ENCODE measurements around the gene LIPG.
A peak's percentile ranks its signal among the peaks of the same experiment; 100 is the strongest.
"Not testable (repeated sequence)": the region's sequence is repeated elsewhere in the genome, so short reads cannot be mapped to it uniquely, and the experiment has no call there.

The LIPG gene

DNA sequence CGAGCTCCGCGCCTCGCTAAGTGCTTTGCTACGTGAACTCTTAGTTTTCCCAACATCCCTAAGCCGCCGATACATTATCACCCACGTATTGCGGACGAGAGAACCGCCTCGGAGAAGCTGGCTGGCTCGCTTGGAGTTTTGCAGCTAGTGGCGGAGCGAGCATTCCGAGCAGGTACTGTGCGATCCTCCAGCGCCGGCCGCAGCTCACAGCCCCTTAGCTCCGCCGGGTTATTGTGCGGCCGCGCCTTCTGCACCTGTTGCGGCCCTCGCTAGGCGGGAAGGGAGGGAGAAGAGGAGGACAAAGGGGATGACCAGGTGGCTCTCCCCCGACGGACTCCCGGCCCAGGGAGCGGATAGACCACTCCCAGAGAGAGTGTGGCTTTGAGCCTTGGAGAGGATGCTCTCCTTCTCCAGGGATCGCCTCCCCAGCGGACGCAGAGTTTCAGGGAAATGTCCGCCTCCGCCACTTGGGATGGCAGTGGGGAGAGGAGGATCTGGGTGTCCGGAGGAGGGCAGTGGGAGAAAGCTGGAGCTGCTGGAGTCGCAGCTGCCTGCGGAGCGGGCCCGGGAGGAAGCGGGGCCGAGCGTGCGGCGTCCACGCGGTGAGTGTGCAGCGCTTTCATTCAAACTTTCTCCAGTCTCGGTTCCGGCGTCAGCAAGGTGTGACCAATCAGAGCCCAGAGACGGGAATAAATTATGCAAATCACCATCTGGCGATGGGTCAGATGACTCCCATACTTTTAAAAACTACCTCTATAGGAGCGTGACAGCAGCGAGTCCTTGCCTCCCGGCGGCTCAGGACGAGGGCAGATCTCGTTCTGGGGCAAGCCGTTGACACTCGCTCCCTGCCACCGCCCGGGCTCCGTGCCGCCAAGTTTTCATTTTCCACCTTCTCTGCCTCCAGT, at the start of gene LIPG:
TSS of gene LIPG (plus strand) at position 769 of the 905 bp plus-strand sequence. CDS start 252 bp downstream, outside the sequence.
- DNase-seq (peak; percentile 52), ATAC-seq (peak; percentile 71)

- not testable (repeated sequence) for ATAC-seq, DNase-seq
Measured at GRCh38 chr18:49512876-49513275, 49.0 kb upstream of the LIPG start.

GRCh38 chr18:49514577-49514976, 47.3 kb upstream of the LIPG start:
- no peak for DNase-seq
- ATAC-seq = no peak

DNA sequence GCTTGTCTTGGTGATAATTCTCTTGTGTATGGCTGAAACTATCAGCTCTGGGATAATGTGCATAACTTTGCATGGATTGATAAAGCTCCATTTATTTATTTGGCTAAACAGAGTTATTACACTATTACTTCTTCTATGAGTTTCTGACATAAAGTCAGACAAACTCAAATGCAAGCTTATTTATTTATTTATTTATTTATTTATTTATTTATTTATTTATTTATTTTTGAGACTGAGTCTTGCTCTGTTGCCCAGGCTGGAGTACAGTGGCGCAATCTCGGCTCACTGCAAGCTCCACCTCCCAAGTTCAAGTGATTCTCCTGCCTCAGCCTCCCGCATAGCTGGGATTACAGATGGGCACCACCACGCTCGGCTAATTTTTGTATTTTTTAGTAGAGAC, 46.9 kb upstream of the LIPG start:
- DNase-seq, ATAC-seq: not testable (repeated sequence)

- no peak for DNase-seq
Measured at GRCh38 chr18:49515516-49515915, 46.3 kb upstream of the LIPG start.

DNA sequence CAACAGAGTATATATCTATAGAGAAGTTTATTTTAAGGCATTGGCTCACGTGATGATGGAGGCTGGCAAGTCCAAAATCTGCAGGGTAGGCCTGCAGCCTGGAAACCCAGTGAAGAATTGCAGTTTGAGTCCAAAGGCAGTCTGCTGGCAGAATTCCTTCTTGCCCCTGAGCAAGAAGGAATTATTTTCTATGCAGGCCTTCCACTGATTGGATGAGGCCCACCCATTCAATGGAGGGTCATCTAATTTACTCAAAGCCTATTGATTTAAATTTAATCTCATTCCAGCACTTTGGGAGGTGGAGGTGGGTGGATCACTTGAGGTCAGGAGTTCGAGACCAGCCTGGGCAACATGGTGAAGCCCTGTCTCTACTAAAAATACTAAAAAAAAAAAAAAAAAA, 44.4 kb upstream of the LIPG start:
- DNase-seq = no peak
- ATAC-seq = no peak

More at GRCh38 chr18:49515516-49515915, 46.3 kb upstream of the LIPG start:
- ATAC-seq = no peak

DNA sequence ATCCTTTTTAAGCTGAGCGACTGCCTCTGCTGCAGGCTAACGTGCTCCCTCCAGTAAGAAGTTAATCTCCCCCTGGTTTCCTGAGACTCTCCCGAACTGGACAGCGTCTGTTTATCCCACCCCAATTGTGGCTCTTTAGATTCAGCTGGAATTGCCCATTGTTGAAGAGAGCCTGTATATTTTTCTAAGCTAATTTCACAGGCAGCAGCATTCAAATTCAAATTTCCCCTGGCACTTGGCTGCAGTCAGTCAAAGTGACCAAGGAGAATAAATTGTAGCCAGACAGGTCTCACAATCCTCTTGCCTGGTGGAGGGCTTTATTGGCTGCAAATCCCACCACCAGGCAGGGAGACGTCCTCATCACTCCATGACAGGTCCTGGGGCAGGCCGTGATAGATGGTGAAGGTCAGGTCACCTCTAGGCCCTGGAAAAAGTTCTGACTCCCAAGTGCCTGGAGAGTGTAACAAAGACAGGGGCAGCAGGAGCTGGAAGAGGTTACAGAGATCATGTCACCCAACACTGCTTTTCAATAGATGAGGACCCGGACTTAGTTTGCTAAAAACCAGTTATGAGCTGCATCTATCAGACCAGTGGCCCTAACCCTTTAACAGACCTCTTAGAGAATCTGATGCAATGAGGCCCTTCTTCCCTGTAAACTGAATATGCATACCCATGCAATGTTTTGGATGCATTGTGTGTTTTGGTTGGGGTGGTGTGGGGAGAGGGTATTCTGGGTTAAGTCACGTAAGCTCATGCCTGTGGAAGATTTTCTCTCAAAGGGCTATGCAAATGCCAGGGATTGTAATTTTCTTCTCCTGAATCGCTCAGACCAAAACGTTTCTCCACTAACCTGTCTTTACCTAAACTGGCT, 42.5 kb upstream of the LIPG start:
- ATAC-seq (no peak), DNase-seq (no peak)

- no peak for DNase-seq
Measured at GRCh38 chr18:49520661-49521145, 41.2 kb upstream of the LIPG start.

DNA sequence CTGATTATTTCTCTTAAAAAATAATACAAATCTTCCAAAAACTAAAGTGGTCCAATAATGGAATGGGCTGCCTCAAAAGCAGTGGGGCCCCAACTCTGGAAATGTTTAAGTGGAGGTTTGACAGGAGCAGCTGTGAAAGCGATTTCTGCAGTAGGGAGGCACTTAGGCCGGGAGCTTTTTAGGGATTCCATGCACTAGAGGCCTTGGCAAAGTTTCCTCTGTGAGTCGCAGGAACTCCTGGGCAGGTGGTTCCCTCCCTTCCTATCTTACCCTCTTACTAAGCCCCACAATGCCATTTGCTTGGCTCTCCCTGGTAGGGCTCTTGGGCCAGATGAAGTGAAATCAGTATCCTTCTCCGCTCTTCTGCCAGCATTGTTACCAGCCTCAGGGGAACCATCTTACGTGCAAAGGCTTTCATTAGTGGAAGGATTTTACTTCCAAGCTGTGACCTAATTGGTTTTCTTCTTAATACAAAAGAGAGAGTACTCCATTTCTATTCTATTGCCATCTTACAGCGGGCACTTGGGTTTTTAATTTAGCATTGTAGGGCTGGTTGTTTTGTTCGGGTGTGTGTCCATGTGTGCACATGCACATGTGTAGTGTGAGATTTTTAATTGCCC, 40.5 kb upstream of the LIPG start:
- ATAC-seq = no peak

More at GRCh38 chr18:49520661-49521145, 41.2 kb upstream of the LIPG start:
- no peak for ATAC-seq

DNA sequence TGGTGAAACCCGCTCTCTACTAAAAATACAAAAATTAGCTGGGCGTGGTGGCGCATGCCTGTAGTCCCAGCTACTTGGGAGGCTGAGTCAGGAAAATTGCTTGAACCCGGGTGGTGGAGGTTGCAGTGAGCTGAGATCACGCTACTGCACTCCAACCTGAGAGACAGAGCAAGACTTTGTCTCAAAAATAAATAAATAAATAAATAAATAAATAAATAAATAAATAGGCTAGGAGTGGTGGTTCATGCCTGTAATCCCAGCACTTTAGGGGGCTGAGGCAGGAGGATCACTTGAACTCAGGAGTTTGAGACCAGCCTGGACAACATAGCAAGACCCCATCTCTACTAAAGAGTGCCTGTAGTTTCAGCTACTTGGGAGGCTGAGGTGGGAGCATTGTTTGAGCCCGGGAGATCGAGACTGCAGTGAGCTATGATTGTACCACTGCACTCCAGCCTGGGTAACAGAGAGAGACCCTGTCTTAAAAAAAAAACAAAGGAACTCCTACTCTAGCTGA, 38.2 kb upstream of the LIPG start:
- not testable (repeated sequence) for DNase-seq, ATAC-seq

More for the DNA sequence above, 40.5 kb upstream of the LIPG start:
- DNase-seq = no peak

GRCh38 chr18:49524349-49524748, 37.5 kb upstream of the LIPG start:
- DNase-seq = no peak

DNA sequence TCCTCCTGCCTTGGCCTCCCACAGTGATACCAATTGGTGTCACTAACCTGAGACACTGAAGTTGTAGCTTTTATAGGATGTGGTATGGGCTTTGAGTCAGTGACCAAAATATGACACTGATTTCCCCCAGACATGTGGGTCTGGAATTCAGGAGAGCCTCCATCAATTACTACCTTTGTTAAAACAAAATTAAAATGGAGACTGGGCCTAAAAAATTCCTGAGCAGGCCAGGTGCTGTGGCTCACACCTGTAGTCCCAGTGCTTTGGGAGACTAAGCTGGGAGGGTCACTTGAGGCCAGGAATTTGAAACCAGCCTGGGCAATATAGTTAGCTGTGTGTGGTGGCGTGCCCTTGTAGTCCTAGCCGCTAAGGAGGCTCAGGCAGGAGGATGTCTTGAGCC, 36.9 kb upstream of the LIPG start:
- ATAC-seq (no peak), DNase-seq (no peak)

More at GRCh38 chr18:49524349-49524748, 37.5 kb upstream of the LIPG start:
- ATAC-seq = no peak

- no peak for ATAC-seq
- DNase-seq = no peak
Measured at GRCh38 chr18:49525981-49526380, 35.9 kb upstream of the LIPG start.

GRCh38 chr18:49527631-49528327, 34.1 kb upstream of the LIPG start:
- ATAC-seq (no peak), DNase-seq (no peak)

- DNase-seq (no peak), ATAC-seq (no peak)
Measured at GRCh38 chr18:49529596-49529995, 32.3 kb upstream of the LIPG start.

- DNase-seq = no peak
- ATAC-seq = no peak
Measured at GRCh38 chr18:49531678-49532153, 30.1 kb upstream of the LIPG start.

GRCh38 chr18:49534846-49535601, 26.8 kb upstream of the LIPG start:
- ATAC-seq (no peak), DNase-seq (no peak)

GRCh38 chr18:49537232-49537896, 24.5 kb upstream of the LIPG start:
- ATAC-seq (no peak), DNase-seq (no peak)

GRCh38 chr18:49544362-49544761, 17.5 kb upstream of the LIPG start:
- no peak for ATAC-seq
- no peak for DNase-seq

DNA sequence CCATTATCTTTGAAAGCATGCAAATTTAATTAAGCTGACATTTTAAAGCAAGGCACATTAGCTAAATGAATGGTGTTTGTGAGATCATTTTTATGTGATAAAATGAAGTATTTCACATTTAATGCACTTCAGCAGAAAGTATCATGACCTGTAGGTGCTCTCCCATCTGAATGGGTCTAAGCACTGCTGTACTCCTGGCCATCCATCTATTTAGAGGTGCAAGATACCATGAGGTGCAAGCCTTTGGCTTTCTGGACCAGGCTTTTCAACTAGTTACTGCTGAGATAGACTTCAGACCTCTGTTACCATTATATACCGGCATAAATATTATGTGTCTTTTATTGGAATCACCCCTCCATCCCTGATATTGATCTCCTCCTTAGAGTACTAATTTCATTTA, 15.6 kb upstream of the LIPG start:
- ATAC-seq (no peak), DNase-seq (no peak)

Data from stimulated activated naive CD8-positive, alpha-beta T cell treated with anti-CD3 and anti-CD28 coated beads, Interleukin-15, Interleukin-2, amounts not matched to agents 100 U/mL and 50 U/mL, for 24 hours (primary cell).